Spleen (tissue), 11 donors: ENCODE measurements around the gene LRFN5. TPM values are rescaled to one million over a fixed set of nuclear protein-coding genes. Genes with fewer than 3 reads are reported as not detected.

Experiments
- DNase-seq: peaks from one replicate; pipeline ENCODE4 v3.0.0-alpha.2; 2020
- H3K27ac ChIP-seq, 8 donors: fragments of 200-600 bp; sonication (generic) in 7 of 8; 1 replicate in 4 of 8; 2 replicates in 4 of 8; pipeline versions ENCODE4 v1.5.0 to v1.8.0; 2016 to 2021; ENCODE audit warnings: inconsistent platforms in 4 of 8, mild to moderate bottlenecking in 4 of 8, moderate library complexity in 1 of 8
- H3K27me3 ChIP-seq, 7 donors: fragments of 200-600 bp; sonication (generic) in 6 of 7; replicated peaks in 1 of 7; 1 replicate in 4 of 7; 2 replicates in 3 of 7; pipeline versions ENCODE4 v1.5.0 to v1.8.0; 2016 to 2021; ENCODE audit warnings: inconsistent platforms in 3 of 7, mild to moderate bottlenecking in 1 of 7
- H3K36me3 ChIP-seq, 6 donors: fragments of 200-600 bp; sonication (generic) in 5 of 6; 1 replicate in 4 of 6; 2 replicates in 2 of 6; pipeline versions ENCODE4 v1.5.0 to v1.8.0; 2016 to 2021; ENCODE audit warnings: inconsistent platforms in 2 of 6
- H3K4me1 ChIP-seq, 6 donors: fragments of 200-600 bp; sonication (generic) in 5 of 6; 1 replicate in 3 of 6; 2 replicates in 3 of 6; pipeline versions ENCODE4 v1.5.0 to v1.8.0; 2016 to 2021; ENCODE audit warnings: inconsistent platforms in 3 of 6
- H3K4me3 ChIP-seq, 8 donors: fragments of 200-600 bp; sonication (generic) in 7 of 8; 1 replicate in 4 of 8; 2 replicates in 4 of 8; pipeline versions ENCODE4 v1.5.0 to v1.8.0; 2016 to 2021; ENCODE audit warnings: inconsistent platforms in 4 of 8, mild to moderate bottlenecking in 4 of 8, moderate library complexity in 2 of 8
- H3K9me3 ChIP-seq, 8 donors: fragments of 200-600 bp; sonication (generic) in 7 of 8; 1 replicate in 4 of 8; 2 replicates in 4 of 8; pipeline versions ENCODE4 v1.5.0 to v1.8.0; 2016 to 2021; ENCODE audit warnings: inconsistent platforms in 4 of 8
- POLR2A ChIP-seq, 3 donors: fragments of 450-650 bp; IDR thresholded peaks; one replicate each; pipeline ENCODE4 v1.5.1; 2017; ENCODE audit warnings: antibody characterized with exemption in 3 of 3, mild to moderate bottlenecking in 1 of 3
- POLR2AphosphoS5 ChIP-seq, 3 donors: sonication (generic); formaldehyde crosslinking; IDR thresholded peaks; one replicate each; pipeline ENCODE4 v1.5.1; 2017; ENCODE audit warnings: antibody characterized with exemption in 3 of 3
- WGBS, 5 donors: extraction: QIAGEN DNeasy Blood & Tissue Kit in 3 of 5; methylation state at CpG; one replicate each; pipeline versions ENCODE4 v1.1.5 to v1.1.7; 2013 to 2018; 5-methylcytosine and 5-hydroxymethylcytosine counted together
- intact Hi-C: fragments of 100-400 bp; cut with DNase I; formaldehyde crosslinking; loops from one replicate; pipeline ENCODE4 v1.15.0; 2023; ENCODE audit warnings: low total_unique reads
- polyA plus RNA-seq, 3 donors: library from polyadenylated mRNA; stranded (reverse); fragments of 200-250 nt; gene quantifications; one replicate each; pipeline ENCODE4 v1.2.1, GENCODE V29; 2013
- total RNA-seq, 7 donors: library from RNA; depleted of rRNA in 3 of 7; stranded (reverse); fragments of >200 nt in 3 of 7; fragmentation: NEBNext Ultra II Directional in 4 of 7; extraction: Animal tissue kit (Norgen Biotek cat#: 25700) in 4 of 7; gene quantifications; one replicate each; pipeline versions ENCODE4 v1.1.0 to v1.2.1, GENCODE V29; 2016 to 2021
- TF ChIP-seq, protein P1 (sequence below), 11 experiments: fragments of 200-600 bp in 7 of 11; fragments of 450-650 bp in 4 of 11; sonication (generic) in 4 of 11; IDR thresholded peaks in 8 of 11; conservative IDR thresholded peaks in 3 of 11; 1 replicate in 7 of 11; 2 replicates in 4 of 11; pipeline versions ENCODE4 v1.4.0 to v1.8.0; 2016 to 2021; ENCODE audit warnings: antibody characterized with exemption in 11 of 11, inconsistent platforms in 4 of 11, mild to moderate bottlenecking in 1 of 11
- donor health status: healthy with polysubstance abuse.
- donor health status: DM: no; HTN: no; CAD: no; lungs with moderate emphysema.
- donor health status: DM: no; HTN: no; CAD: no.
- donor health status: Bipolar disorder and iron deficiency.
- donor health status: healthy.
- donor health status: DM: no; HTN: no; CAD: no.
- donor health status: DM: yes; HTN: yes; CAD: no.

Gene LRFN5
- total and polyA plus RNA-seq, 10 donors, result 0.08 to 3.0 (median 1.4) TPM

DNA sequence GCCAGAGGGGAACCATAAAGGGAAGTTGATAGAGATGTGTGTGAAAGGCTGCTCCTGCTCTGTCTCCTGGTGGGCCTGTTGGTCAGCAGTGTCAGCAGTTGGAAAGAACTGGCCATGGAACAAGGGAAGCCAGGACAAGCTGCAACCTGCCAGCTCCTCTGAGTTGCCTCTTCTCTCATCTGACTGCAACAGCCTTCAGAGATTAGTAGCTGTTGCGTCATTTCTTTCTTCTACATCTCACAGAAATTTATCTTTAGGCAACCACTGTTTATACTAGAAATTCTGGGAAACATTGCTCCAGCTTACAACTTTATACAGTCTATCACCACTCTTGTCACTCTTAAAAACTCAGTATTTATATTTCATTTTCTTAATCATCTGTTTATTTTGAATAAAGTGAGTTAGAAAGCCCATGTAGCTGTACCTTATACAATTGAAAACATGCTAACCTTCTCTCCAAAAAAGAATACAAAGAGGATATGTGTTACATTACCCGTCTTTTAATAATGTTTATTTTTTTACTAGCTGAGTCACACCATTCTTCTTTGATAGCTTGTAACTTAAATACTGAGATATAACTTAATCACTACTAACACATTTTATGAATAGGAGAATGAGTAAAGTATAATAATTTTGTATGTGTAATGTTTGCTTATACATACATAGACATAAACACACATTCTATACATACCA lies 224.2 kb downstream of the LRFN5 start:
- H3K4me3 ChIP-seq, result no peak overlapping the region
- no peak for TF ChIP-seq POLR2AphosphoS5 (IDR thresholded peaks at IDR 0.05)
- no peak for TF ChIP-seq POLR2A (IDR thresholded peaks at IDR 0.05)
- TF ChIP-seq, protein P1, sequence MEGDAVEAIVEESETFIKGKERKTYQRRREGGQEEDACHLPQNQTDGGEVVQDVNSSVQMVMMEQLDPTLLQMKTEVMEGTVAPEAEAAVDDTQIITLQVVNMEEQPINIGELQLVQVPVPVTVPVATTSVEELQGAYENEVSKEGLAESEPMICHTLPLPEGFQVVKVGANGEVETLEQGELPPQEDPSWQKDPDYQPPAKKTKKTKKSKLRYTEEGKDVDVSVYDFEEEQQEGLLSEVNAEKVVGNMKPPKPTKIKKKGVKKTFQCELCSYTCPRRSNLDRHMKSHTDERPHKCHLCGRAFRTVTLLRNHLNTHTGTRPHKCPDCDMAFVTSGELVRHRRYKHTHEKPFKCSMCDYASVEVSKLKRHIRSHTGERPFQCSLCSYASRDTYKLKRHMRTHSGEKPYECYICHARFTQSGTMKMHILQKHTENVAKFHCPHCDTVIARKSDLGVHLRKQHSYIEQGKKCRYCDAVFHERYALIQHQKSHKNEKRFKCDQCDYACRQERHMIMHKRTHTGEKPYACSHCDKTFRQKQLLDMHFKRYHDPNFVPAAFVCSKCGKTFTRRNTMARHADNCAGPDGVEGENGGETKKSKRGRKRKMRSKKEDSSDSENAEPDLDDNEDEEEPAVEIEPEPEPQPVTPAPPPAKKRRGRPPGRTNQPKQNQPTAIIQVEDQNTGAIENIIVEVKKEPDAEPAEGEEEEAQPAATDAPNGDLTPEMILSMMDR (IDR thresholded peaks at IDR 0.05 in 8 of 11, conservative IDR thresholded peaks at IDR 0.05 in 3 of 11), result no peak
- no peaks in the 10 kb centered on the region for H3K27me3 ChIP-seq
- DNase-seq, result no peak
- no peaks in the 10 kb centered on the region for H3K4me1 ChIP-seq
- 77 to 89% (median 78%) methylated on average over 2 of the region's 2 CpGs for WGBS, 5 donors
- no peaks in the 10 kb centered on the region for H3K36me3 ChIP-seq
- no peaks in the 10 kb centered on the region for H3K9me3 ChIP-seq
- intact Hi-C loops, result no loop called here
- H3K27ac ChIP-seq, result no peak overlapping the region

DNA sequence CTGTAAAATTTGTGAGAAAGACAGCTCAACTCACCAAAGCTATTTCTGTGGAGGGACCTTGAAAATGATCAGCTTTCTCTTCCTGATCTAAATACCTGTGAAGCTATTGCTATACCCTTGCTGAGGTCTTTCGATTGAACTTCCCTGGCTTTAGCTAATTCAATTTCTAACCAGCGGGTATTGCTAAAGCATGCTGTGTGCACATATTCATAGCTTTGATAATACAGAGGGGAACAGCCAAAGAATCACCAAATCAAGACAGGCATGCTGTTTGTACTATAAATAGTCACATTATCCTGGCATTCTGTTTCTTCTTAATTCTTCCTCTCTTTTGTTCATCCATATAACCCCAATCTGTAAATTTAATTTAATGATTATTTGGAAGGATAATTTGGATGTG lies 233.0 kb downstream of the LRFN5 start:
- Histone ChIP-seq H3K36me3 (no peaks in the 10 kb centered on the region), H3K4me1 (no peaks in the 10 kb centered on the region), H3K27ac (no peak overlapping the region), H3K9me3 (no peaks in the 10 kb centered on the region), H3K4me3 (no peak overlapping the region), H3K27me3 (no peaks in the 10 kb centered on the region)
- WGBS, 5 donors, result 76 to 92% (median 85%) methylated on average over 2 of the region's 2 CpGs
- intact Hi-C loops, result no loop called here
- TF ChIP-seq, protein P1 (IDR thresholded peaks at IDR 0.05 in 8 of 11, conservative IDR thresholded peaks at IDR 0.05 in 3 of 11), result no peak
- TF ChIP-seq POLR2A (IDR thresholded peaks at IDR 0.05) (no peak), POLR2AphosphoS5 (IDR thresholded peaks at IDR 0.05) (no peak)
- DNase-seq, result no peak

DNA sequence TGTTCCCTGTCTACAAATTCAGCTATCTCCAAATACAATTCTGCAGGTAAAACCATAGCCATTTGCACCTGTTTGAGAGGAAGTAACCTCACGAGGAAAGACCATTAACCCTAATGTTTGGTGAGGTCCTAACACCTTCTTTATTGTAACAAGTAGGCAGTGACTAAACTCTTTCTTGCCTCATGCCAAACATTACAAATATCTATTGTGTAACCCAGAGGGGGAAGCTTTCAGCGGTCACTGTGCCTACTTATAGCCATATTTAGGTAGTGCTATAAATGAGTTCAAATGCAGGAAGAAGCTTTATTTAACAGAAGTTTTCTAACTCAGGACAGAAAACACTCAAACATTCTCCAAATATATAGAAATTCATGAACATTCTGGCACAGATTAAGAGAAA lies 252.7 kb downstream of the LRFN5 start:
- no peaks in the 10 kb centered on the region for H3K27me3 ChIP-seq
- H3K4me3 ChIP-seq, result no peak overlapping the region
- no peaks in the 10 kb centered on the region for H3K9me3 ChIP-seq
- WGBS, 5 donors, result 53 to 76% (median 61%) methylated on average over 2 of the region's 2 CpGs
- TF ChIP-seq POLR2AphosphoS5 (IDR thresholded peaks at IDR 0.05) (no peak), POLR2A (IDR thresholded peaks at IDR 0.05) (no peak)
- TF ChIP-seq, protein P1 (IDR thresholded peaks at IDR 0.05 in 8 of 11, conservative IDR thresholded peaks at IDR 0.05 in 3 of 11), result no peak
- no peak for DNase-seq
- no peak overlapping the region for H3K27ac ChIP-seq
- intact Hi-C loops, result no loop called here
- H3K4me1 ChIP-seq, result no peaks in the 10 kb centered on the region
- H3K36me3 ChIP-seq, result no peaks in the 10 kb centered on the region

DNA sequence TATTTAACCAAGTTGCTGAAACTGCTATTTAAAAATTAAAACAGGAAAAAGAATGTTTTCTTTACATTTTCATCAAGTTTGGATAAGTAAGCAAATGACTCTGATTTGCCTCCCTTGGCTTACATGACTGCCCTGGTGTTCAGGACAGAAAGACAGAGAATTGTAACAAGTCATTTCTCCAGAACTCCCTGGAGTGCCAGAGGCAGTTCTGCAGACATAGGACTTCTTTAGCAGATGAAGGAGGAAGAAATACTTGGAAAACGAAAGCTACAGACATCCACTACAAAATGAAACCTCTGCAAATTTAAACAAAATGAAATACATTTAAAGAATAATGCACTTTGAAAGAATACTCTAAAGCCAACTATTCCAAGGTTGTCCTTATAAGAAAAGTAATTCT lies 253.9 kb downstream of the LRFN5 start:
- Histone ChIP-seq H3K36me3 (no peaks in the 10 kb centered on the region), H3K4me1 (no peaks in the 10 kb centered on the region), H3K9me3 (no peaks in the 10 kb centered on the region), H3K4me3 (no peak overlapping the region), H3K27me3 (no peaks in the 10 kb centered on the region), H3K27ac (no peak overlapping the region)
- no peak for DNase-seq
- TF ChIP-seq, protein P1 (IDR thresholded peaks at IDR 0.05 in 8 of 11, conservative IDR thresholded peaks at IDR 0.05 in 3 of 11), result no peak
- no peak for TF ChIP-seq POLR2AphosphoS5 (IDR thresholded peaks at IDR 0.05)
- TF ChIP-seq POLR2A (IDR thresholded peaks at IDR 0.05), result no peak
- intact Hi-C loops, result no loop called here
- WGBS, 5 donors, result 51 to 75% (median 58%) methylated on average over 1 of the region's 1 CpG
